Measurements from ENCODE around the gene EPN2.
"Not testable (repeated sequence)": the region's sequence is repeated elsewhere in the genome, so short reads cannot be mapped to it uniquely, and the experiment has no call there.

Gene EPN2

DNA sequence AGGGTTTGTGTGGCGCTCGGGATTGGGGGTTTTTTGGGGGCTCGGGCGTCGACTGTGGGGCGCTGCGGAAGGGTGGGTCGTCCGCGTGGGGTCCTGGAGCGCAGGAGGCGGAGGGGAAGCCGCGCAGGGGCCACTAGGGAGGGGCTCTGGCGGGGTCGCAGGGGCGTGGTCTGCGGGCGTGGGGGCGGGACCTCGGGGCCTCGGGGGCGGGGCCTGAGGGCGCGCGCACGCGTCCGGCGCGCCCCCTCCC, at the start of gene EPN2:
TSS of gene EPN2 (plus strand) at position 228 of the 250 bp plus-strand sequence. CDS start 45,754 bp downstream, outside the sequence.
- not testable (repeated sequence) for DNase-seq (ENCODE audit: low spot score)

DNA sequence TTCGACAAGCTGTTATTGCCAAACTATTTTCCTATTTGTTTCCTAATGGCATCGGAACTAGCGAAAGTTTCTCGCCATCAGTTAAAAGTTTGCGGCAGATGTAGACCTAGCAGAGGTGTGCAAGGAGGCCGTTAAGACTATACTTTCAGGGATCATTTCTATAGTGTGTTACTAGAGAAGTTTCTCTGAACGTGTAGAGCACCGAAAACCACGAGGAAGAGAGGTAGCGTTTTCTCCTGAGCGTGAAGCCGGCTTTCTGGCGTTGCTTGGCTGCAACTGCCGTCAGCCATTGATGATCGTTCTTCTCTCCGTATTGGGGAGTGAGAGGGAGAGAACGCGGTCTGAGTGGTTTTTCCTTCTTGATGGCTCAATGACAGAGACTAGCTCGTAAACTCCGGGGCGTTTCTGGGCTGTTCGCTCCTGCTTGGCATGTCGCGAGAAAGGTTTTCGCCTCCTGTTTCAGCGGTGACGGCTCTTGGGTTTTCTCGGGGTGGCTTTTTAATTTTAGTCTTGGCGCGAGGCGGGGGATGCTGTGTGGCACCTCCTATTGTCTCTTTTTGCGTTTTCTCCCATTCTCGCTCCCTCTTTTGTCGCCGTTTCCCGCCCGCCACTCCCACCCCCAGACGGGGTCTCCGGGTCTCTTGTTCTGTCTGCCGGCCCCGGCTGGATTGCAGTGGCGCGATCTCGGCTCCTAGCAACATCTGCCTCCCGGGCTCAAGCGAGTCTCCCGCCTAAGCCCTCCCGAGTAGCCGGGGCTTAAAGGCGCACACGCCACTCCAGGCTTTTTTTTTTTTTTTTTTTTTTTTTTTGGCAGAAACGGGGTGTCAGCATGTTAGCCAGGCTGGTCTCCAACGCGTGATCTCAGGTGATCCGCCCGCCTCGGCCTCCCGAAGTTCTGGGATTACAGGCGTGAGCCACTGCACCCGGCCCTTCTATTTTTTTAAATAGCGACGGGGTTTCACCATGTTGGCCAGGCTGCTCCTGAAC, 49.0 kb upstream of the EPN2 start:
- not testable (repeated sequence) for DNase-seq (ENCODE audit: low spot score)

DNA sequence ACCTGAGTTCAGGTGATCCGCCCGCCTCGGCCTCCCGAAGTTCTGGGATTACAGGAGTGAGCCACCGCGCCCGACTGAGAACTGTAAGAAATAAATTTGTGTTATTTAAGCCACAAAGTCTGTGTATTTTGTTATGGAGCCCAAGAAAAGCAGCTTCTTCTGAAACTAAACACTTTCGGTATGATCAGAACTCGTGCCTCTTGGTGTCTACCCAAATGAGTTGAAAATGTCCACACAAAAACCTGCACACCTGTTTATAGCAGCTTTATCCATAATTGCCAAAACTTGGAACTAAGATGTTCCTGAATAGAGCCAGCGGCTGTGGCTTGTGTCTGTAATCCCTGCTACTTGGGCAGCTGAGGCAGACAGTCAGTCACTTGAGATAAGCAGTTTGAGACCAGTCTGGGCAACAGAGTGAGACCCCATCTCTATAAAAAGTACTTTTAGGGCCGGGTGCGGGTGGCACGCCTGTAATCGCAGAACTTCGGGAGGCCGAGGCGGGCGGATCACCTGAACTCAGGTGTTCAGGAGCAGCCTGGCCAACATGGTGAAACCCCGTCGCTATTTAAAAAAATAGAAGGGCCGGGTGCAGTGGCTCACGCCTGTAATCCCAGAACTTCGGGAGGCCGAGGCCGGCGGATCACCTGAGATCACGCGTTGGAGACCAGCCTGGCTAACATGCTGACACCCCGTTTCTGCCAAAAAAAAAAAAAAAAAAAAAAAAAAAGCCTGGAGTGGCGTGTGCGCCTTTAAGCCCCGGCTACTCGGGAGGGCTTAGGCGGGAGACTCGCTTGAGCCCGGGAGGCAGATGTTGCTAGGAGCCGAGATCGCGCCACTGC, 48.1 kb upstream of the EPN2 start:
- DNase-seq (ENCODE audit: low spot score): not testable (repeated sequence)

DNA sequence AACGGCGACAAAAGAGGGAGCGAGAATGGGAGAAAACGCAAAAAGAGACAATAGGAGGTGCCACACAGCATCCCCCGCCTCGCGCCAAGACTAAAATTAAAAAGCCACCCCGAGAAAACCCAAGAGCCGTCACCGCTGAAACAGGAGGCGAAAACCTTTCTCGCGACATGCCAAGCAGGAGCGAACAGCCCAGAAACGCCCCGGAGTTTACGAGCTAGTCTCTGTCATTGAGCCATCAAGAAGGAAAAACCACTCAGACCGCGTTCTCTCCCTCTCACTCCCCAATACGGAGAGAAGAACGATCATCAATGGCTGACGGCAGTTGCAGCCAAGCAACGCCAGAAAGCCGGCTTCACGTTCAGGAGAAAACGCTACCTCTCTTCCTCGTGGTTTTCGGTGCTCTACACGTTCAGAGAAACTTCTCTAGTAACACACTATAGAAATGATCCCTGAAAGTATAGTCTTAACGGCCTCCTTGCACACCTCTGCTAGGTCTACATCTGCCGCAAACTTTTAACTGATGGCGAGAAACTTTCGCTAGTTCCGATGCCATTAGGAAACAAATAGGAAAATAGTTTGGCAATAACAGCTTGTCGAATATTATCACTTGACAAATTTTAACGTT, 47.3 kb upstream of the EPN2 start:
- DNase-seq (ENCODE audit: low spot score): not testable (repeated sequence)

DNA sequence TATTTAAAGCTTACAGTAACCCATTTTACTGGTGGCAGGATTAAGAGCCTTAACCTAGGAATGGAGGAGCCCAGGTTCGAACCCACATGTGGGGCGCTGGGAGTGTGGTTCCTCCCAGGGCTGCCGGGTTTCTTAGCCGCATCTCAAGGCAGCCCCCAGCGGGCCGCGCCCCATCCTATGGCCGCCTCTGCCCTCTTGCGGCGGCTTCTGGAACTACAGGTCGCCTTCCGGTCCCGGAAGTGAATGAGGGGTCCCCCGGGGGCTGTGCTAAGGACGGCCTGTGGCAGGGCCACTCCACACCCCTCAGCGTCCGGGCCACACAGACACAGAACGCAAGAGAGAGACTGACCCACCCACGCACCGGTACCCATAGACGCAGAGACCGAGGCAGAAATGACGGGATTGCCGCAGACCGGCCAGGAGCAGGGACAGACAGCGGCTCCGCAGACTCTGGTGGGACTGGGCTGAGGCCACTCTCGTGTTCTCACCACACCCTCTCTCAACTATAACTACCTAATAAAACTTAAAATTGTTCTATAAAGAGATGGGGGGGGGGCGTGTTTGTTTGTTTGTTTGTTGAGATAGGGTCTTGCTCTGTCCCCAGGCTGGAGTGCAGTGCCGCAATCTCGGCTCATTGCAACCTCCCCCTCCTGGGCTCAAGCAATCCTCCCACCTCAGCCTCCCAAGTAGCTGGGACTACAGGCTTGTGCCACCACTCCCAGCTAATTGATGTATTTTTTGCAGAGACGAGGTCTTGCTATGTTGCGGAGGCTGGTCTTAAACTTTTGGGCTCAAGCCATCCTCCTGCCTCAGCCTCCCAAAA, 40.6 kb upstream of the EPN2 start:
- DNase-seq (ENCODE audit: low spot score): not testable (repeated sequence)

DNA sequence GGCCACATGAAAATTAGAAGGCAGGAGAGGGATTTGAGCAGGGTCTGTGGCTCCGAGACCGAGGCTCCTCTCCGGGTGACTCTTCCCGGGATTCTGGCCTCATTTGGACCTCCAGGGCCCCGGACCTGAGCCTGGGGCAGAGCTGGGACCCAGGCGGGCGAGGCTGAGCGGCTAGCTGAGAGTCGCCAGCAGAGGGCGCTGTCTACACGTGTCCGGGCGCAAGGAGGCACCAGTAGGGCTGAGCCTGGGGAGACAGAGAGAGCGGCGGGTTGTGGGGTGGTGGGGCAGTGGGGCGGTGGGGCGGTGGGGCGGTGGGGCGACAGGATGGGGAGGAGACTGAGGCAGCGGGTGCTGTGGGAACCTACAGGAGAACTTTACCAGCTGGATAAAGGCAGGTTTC, 34.7 kb upstream of the EPN2 start:
- not testable (repeated sequence) for DNase-seq (ENCODE audit: low spot score)

DNA sequence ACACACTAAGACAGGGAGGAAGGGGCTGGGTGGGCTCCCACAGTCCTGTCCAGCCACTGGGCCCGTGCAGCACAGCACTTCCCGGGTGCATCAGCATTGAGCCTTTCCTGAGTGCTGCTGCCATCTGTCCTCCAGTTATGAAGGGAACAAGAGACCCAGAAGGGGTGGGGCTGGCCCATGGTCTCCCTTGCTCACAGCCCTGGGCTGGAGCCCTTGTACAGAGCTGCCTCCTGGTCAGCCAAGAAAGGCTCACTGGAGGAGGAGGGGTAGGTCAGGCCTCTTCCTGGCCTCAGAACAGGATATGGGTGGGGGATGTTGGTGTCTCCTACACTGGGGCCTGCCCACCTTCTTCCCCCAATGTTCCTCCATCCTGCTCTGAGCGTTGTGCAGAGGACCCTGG, 33.7 kb upstream of the EPN2 start:
- DNase-seq (ENCODE audit: low spot score): not testable (repeated sequence)

DNA sequence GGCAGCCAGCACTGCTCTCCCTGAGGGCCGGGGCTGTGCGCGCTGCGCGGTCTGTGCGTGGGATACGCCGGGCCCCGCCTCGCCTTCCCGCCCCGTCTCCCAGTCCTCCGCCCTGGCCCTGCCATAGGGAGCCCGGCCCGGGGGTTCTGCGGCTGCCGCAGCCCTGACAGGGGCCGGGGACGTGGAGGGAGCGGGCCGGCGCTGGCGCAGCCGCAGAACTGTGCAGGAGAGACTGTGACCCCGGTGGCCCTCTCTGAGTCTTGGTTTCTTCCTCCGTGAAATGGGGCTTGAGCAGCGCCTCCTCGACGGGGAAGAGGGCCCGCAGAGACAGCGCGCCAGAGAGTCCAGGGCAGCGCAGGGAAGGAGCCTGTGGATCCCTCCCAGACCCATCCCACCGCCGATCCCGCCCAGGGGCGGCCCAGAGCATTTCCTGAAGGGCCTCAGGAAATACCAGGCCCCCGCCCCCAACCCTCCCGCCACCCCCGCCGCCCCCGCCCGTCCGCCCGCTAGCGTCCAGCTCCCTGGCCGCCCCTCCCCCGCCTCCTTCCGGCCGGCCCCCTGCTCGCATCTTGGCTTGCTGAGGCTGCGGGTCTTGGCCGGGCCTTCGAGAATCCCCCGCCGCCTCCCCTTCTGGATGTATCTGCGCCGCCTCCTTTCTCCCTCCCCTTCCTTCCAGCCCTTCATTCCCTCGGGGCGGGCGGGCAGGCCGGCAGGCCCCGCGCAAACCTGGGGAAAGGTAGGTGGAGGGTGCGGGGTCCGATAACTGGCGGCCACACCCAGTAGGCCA, 21.9 kb upstream of the EPN2 start:
- not testable (repeated sequence) for DNase-seq (ENCODE audit: low spot score)

DNA sequence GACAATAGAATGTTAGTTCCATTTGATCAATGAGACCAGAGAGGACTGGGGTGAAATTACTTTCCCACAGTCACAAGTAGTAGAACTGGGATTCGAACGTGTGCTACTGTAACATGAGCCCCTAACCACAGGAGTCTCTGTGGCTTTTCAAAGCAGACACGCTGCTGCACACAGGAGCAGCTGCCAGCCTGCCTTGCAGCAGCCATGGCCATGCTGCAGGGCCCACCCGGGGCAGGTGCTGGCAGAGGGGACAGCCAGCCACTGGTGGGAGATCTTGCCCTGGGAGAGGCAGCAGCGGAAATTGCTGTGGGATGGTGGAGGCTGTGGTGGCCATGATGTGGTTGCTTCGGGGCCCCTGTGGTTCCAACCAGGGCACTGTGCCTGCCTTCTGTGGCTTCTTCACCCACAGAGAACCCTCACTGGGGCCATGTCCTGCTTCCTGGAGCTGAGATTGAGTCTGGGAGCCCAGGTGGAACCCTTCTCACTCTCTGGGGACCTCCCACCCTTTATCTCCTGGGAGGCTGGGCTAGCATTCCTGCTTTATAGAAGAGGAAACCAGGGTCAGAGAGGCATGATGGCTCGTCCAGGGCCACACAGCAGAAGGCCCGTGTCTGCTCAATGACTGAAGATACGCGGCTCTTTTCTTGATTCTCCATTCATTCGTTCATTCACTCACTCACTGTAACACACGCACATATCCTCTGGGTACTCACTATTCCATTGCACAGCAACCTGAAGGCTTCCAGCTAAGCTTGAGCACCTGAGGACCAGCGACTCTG, 20.8 kb upstream of the EPN2 start:
- not testable (repeated sequence) for DNase-seq (ENCODE audit: low spot score)

DNA sequence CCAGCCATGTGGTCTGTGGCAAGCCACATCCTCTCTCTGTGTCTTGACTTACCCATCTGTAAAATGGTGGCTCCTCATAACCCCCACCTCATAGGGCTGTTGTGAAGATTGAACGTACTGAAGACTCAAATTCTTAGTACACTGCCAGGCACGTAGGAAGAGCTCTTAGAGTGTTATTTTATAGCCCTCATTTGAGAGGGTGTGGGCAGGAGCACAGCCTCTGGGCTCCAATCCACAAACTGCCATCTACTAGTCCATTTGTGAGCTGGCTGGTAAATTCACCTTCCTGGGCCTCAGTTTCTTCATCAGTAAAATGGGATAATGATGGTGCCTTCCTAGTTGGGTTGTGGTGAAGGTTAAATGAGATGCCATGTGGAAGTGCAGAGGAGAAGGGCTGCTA, 18.3 kb upstream of the EPN2 start:
- DNase-seq (ENCODE audit: low spot score): not testable (repeated sequence)

DNA sequence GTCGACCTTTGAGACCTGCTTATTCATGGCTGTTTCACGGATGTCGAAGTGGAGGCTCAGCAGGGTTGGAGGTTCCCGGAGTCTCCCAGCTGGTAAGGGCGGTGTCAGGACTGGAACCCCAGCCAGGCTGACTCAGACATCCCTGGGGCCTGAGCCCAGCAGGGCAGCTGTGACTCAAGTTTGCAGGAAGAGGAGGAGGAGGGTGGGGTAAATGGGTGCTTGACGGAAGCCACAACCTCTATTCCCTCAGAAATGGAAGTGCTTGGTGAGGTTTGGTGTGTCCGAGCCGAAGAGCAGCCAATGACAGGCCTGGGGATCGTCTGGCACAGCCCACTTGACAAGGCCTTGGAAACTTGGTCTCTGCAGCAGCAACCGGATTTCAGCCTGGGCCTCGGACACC, 17.8 kb upstream of the EPN2 start:
- DNase-seq (ENCODE audit: low spot score): not testable (repeated sequence)

DNA sequence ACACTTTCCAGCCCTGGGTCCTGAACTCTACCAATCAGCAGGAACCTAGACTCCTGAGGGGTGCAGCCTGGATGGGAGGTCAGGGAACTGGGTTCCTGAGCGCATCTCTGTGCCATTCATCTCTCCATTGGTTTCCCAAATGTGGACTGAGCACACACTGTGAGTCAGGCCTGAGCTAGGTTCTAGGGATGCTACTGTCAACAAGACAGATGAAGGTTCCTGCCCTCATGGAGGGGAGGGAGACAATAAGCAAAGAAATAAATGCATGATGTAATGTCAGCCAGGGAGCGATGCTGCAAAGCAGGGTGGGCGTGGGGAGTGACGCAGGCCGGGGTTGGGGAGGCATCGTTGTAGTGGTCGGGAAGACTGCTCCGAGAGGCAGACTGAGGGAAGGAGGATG, 17.0 kb upstream of the EPN2 start:
- DNase-seq (ENCODE audit: low spot score): not testable (repeated sequence)

DNA sequence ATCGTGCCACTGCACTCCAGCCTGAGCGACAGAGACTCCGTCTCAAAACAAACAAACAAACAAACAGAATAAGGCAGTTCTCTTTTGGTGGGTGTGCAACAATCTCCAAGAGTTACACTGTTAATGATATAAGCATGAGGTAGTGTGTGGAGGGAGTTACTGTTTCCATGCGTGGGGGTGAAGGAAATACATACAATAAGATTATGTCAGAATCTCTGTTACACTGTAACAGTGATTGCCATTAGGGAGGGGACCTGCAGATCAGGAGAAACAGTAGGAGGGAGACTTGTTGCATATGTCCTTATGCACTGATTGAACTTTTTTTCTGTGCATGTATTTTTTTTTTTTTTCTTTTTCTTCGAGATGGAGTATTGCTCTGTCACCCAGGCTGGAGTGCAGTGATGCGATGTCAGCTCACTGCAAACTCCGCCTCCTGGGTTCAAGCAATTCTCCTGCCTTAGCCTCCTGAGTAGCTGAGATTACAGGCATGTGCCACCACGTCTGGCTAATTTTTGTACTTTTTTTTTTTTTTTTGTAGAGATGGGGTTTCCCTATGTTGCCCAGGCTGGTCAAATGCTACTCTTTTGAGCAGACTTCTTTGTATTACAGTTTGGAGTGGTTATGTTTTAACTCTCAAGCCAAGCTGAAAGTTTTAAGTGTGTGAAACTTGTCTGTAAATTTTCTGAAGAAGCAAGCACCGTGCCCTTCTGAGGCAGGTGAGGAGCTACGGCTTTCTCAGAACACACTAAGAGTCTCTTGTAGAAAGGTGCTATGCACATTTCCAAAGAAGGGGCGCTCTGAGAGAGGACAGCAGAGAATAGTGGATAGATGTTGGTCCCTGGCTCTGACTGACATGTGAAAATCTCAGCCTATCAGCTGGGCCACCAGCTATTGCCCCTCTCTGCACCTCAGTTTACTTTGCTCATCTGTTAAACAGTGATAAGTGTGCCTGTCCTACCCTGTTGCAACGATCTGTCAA, 10.3 kb upstream of the EPN2 start:
- not testable (repeated sequence) for DNase-seq (ENCODE audit: low spot score)

DNA sequence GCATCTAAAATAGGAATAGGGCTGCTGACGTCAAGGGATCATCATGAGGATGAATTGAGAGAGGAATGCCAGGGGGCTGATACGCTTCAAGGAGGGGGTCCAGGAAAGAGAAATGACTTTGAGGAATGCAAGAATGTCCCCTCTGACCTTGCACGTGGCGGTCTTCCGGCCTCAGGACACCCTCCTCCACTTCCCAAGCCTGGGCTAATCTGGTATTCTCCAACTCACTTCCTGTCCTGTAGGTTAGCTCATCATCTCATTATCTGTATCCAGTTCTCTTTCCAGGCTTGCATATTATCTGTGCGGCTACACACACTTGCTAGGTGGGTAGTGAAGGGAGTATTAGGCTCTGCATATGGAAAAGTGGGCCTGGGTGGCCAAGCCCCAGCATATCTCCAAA, 2.5 kb upstream of the EPN2 start:
- DNase-seq (ENCODE audit: low spot score): not testable (repeated sequence)

DNA sequence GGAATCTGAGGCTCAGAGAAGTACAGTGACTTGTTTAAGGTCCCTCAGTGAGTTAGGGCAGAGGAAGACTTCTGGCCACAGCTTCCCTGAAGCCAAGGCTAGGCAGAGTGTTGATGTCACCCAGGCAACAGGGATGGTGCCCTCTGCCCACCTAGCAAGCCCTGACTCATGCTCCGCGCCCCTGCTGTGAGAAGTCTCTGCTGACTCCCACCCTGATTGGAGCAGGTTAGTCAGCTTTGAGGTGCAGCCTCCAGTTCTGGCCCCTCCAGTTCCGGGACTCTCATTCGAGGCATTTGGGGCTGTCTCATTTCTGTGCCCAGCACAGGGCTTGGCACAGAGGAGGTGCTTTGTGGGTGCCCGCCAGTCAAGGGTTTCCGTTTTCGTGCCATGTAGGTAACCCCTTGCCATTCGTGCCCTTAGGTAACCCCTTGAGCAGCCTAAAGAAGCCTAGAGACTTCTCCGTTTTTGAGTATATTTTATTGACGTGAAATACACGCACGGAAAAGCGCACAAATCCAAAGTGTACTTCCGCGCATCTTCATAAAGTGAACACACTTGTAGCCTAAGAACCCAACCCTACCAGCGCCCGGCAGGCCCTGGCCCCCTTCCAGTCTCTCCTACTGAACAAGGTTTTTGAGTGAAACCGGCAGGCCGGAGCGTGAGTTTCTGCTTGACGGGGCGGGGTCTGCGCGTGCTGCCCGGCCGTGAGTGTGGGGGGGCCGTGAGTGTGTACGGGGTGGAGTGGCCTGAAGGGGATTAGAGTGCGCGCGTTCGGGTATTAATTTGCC, 621 bp upstream of the EPN2 start:
- not testable (repeated sequence) for DNase-seq (ENCODE audit: low spot score)

DNA sequence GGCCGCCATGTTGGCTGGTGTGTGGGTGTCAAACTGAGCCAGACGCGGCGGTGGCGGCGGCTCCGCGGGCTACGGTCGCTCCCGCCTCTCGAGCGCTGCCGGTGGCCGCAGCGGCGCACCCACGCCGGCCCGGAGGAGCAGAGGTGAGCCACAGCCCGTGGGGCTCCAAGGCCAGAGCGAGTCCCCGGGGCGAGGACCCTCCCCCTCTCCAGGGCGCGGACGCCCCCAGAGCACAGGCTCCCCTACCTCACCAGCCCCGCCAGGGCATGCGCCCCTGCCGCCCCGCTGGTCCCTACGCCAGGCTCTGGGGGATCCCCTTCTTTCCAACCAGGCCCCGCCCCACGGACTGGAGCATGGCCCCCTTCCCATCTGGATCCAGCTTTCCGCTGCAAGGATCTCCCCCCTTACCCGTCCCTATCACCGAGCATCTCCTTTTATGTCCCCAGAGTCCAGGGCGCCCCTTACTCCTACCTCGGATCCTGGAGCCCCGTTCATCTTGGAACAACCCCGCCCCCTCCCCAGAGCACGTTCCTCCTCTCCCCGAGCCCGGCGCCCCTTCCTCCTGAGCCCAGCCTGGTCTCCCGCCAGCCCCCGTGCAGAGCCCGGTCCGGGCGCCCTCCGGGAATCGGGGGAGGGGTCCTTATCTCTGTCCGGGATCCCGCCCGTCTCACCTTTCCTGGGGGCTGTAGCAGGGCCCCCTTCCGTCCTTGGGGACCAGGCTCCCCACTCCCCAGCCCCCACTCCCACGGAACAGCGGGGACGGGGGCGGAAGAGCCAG, 412 bp downstream of the EPN2 start:
- DNase-seq (ENCODE audit: low spot score): no peak

DNA sequence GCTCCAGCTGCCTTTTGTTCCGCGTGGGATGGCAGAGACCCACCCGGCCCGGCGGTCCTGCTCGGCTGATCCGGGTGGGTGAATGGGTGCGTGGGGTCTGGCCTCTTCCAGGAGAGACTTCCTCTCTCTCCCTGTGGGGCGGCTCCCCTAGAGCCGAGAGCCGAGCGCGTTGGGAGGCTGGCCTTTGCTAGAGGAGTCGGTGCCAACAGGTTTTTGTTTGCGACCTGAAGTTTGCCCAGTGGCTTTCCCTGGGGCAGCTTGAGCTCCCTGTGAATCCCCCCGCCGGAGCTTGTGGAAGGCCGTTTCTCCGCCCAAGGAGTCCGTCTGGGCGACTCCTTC, 970 bp downstream of the EPN2 start:
- no peak for DNase-seq (ENCODE audit: low spot score)
